GM23248 (cell line): ENCODE measurements around the gene SNTA1. TPM values are rescaled to one million over a fixed set of nuclear protein-coding genes. Genes with fewer than 3 reads are reported as not detected.
"Not testable (repeated sequence)": the region's sequence is repeated elsewhere in the genome, so short reads cannot be mapped to it uniquely, and the experiment has no call there.

ENCODE experiments used
- DNase-seq: peaks from one replicate; pipeline ENCODE4 v3.0.0-alpha.2; 2015
- H2AFZ ChIP-seq: fragments of 200-600 bp; sonication (generic); 2 replicates; pipeline ENCODE4 v1.6.1; 2016; ENCODE audit warnings: antibody characterized with exemption
- H3F3A ChIP-seq: fragments of 200-600 bp; sonication (generic); 2 replicates; pipeline ENCODE4 v1.6.1; 2016; ENCODE audit warnings: mild to moderate bottlenecking, antibody characterized with exemption, mixed run types; ENCODE audit not compliant: insufficient read depth
- H3K27ac ChIP-seq: fragments of 200-600 bp; sonication (generic); 2 replicates; pipeline ENCODE4 v1.5.1; 2016; ENCODE audit warnings: mild to moderate bottlenecking
- H3K27me3 ChIP-seq: fragments of 200-600 bp; sonication (generic); replicated peaks from 2 replicates; pipeline ENCODE4 v1.6.1; 2016; ENCODE audit warnings: mild to moderate bottlenecking; ENCODE audit not compliant: insufficient read depth
- H3K36me3 ChIP-seq: fragments of 200-600 bp; sonication (generic); 2 replicates; pipeline ENCODE4 v1.6.1; 2016; ENCODE audit warnings: low read depth, mild to moderate bottlenecking
- H3K4me1 ChIP-seq: fragments of 200-600 bp; sonication (generic); 2 replicates; pipeline ENCODE4 v1.6.1; 2016; ENCODE audit warnings: mild to moderate bottlenecking; ENCODE audit not compliant: insufficient read depth
- H3K4me2 ChIP-seq: fragments of 200-600 bp; sonication (generic); one replicate; pipeline ENCODE4 v1.6.1; 2016; ENCODE audit warnings: mild to moderate bottlenecking; ENCODE audit not compliant: unreplicated experiment
- H3K4me3 ChIP-seq: fragments of 200-600 bp; sonication (generic); 2 replicates; pipeline ENCODE4 v1.5.1; 2016; ENCODE audit warnings: mild to moderate bottlenecking
- H3K79me2 ChIP-seq: fragments of 200-600 bp; sonication (generic); 2 replicates; pipeline ENCODE4 v1.6.1; 2016; ENCODE audit warnings: mild to moderate bottlenecking; ENCODE audit not compliant: insufficient read depth
- H3K9ac ChIP-seq: fragments of 200-600 bp; sonication (generic); 2 replicates; pipeline ENCODE4 v1.6.1; 2016; ENCODE audit warnings: mild to moderate bottlenecking
- H3K9me2 ChIP-seq: fragments of 200-600 bp; sonication (generic); 2 replicates; pipeline ENCODE4 v1.6.1; 2016; ENCODE audit warnings: mixed run types, mild to moderate bottlenecking, moderate library complexity; ENCODE audit not compliant: insufficient read depth
- H3K9me3 ChIP-seq: fragments of 200-600 bp; sonication (generic); one replicate; pipeline ENCODE4 v1.6.1; 2017; ENCODE audit warnings: low read depth
- H4K20me1 ChIP-seq: fragments of 200-600 bp; sonication (generic); 2 replicates; pipeline ENCODE4 v1.6.0; 2016; ENCODE audit not compliant: insufficient read depth
- EZH2 ChIP-seq: fragments of 200-600 bp; sonication (generic); IDR thresholded peaks from 2 replicates; pipeline ENCODE4 v1.6.1; 2018; ENCODE audit warnings: antibody characterized with exemption, mild to moderate bottlenecking; ENCODE audit not compliant: insufficient read depth, poor library complexity, severe bottlenecking
- EZH2phosphoT487 ChIP-seq: fragments of 200-600 bp; sonication (generic); IDR thresholded peaks from 2 replicates; pipeline ENCODE4 v1.6.1; 2018; ENCODE audit warnings: antibody characterized with exemption, moderate library complexity, mild to moderate bottlenecking, low read depth; ENCODE audit not compliant: insufficient read depth
- WGBS, 2 experiments: methylation state at CpG; one replicate each; pipeline ENCODE4 v1.1.6; 2015 to 2017; ENCODE audit warnings: low lambda C conversion rate in 2 of 2, low coverage in 1 of 2; ENCODE audit errors: missing lambda C conversion rate in 2 of 2; 5-methylcytosine and 5-hydroxymethylcytosine counted together
- in situ Hi-C: fragments of 300-500 bp; cut with MboI; formaldehyde crosslinking; loops from 2 replicates; pipeline ENCODE4 v1.15.0; 2020
- polyA plus RNA-seq: library from polyadenylated mRNA; unstranded; fragments of >200 nt; fragmentation: Nextera tagmentation; extraction: Ambion mirVana; gene quantifications from 2 replicates; pipeline ENCODE4 v1.2.1, GENCODE V29; 2016
- total RNA-seq: library from RNA; depleted of rRNA; stranded (reverse); fragments of >200 nt; shearing (Covaris generic); gene quantifications from 2 replicates; pipeline ENCODE4 v1.2.3, GENCODE V29; 2014

The SNTA1 gene
- total and polyA plus RNA-seq, 2 experiments from 2014 or later = 10.2 to 24.5 TPM

DNA sequence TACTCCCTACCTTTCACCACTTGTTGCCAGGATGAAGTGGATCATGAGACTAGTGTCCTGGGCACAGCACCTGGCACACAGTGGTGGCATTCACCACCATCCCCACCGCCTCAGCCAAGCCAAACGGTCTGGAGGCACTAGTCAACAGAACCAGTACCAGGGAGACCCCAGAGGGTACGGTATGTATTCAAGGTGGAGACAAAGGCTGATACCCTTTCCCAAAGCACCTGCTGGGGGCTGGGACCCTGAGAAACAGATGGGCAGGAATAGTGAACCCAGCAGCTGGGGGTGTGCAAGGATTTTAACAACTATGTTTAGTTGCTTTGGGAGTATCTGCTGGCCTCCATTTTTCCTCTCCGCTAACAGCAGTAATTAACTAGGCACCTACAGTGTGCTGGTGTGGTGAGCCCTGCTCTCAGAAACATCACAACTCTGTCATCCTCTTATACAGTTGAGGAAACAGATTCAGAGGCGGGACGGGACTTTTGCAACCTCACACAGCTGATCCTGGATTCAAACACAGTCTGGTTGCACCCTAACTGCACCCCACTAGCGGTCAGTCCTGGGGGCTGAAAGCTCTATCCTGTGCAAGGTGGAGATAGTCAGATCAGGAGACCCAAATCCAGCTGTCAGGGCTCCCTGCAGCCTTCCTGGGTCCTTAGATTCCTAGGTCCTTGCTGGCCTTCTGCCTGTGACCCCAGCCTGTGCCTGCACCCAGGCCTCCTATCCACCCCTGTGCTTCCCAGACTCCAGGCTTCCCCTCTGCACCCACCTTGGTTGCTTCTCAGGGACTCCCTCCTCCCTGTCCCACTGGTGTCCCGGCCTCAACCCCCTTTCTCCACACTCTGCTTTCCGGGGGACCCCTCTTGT is 1.2 kb downstream of the SNTA1 start:
- 73 to 77% methylated on average over 9 of the region's 9 CpGs for WGBS, 2 experiments

DNA sequence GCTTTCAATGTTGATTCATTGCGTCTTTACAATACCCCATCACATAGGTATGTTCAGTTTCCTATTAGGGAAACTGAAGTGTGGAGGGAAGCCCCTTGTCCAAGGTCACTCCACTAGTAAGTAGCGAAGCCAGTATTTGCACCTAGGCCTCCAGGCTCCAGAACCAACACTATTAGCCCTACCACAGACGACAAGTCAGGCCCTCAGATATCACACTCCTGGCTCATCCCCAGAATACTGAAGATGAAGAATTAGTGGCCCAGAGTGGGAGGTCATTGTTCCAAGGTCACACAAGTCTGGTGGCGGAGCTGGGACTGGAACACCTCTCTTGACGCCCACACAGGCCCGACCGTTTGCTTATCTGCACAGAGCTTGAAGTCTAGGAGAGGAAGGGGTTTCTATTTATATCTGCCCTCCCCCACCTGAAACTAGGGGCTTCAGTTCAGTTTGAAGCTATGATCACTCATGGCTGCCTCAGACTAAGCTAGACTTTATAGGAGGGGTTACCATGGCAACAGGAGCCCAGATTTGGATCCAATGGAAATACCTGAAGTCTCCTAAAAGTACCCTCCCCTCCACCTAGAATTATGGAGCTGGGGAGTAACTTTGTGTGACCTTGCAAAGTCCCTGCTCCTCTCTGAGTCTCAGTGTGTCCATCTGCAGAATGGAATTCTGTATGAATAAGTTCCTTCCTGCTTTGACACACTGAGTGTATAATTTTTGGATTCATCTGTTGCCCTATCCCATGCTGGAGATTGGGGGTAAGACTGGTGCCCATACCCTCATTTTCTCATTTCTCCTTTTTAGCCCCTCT is 2.2 kb downstream of the SNTA1 start:
- Histone ChIP-seq H2AFZ (no peak overlapping the region), H3K36me3 (no peaks in the 10 kb centered on the region), H3K9ac (no peak overlapping the region), H3K4me1 (no peaks in the 10 kb centered on the region), H3K4me2 (no peak overlapping the region), H3K27me3 (no peaks in the 10 kb centered on the region), H3K4me3 (no peak overlapping the region), H3K9me2 (no peaks in the 10 kb centered on the region), H3K9me3 (no peaks in the 10 kb centered on the region), H3K79me2 (no peaks in the 10 kb centered on the region), H4K20me1 (no peaks in the 10 kb centered on the region), H3F3A (no peaks in the 10 kb centered on the region), H3K27ac (no peak overlapping the region)
- TF ChIP-seq EZH2 = no peak
- TF ChIP-seq EZH2phosphoT487 = no peak
- no peak for DNase-seq
- in situ Hi-C loops = no loop called here
- 82 to 90% methylated on average over 7 of the region's 7 CpGs for WGBS, 2 experiments

More for the DNA sequence above, 1.2 kb downstream of the SNTA1 start:
- Histone ChIP-seq H3K4me1 (no peaks in the 10 kb centered on the region), H3K36me3 (no peaks in the 10 kb centered on the region), H3K9me2 (no peaks in the 10 kb centered on the region), H3F3A (no peaks in the 10 kb centered on the region), H2AFZ (peak overlapping the region; percentile 84), H3K4me3 (peak overlapping the region; percentile 81), H3K79me2 (no peaks in the 10 kb centered on the region), H3K4me2 (peak overlapping the region; percentile 83), H4K20me1 (no peaks in the 10 kb centered on the region), H3K9ac (peak overlapping the region; percentile 77), H3K27ac (no peak overlapping the region), H3K27me3 (no peaks in the 10 kb centered on the region), H3K9me3 (no peaks in the 10 kb centered on the region)
- TF ChIP-seq EZH2 = no peak
- no peak for TF ChIP-seq EZH2phosphoT487
- no peak for DNase-seq
- in situ Hi-C loops = no loop called here

GRCh38 chr20:33440562-33440961 is 3.0 kb downstream of the SNTA1 start:
- in situ Hi-C loops, H3K4me1 ChIP-seq, H3K4me2 ChIP-seq, DNase-seq, H4K20me1 ChIP-seq, H3K27ac ChIP-seq, H3K9me3 ChIP-seq, H2AFZ ChIP-seq, H3K27me3 ChIP-seq, H3K4me3 ChIP-seq, H3K36me3 ChIP-seq, H3F3A ChIP-seq, H3K9ac ChIP-seq, H3K79me2 ChIP-seq, H3K9me2 ChIP-seq: not testable (repeated sequence)
- 77 to 84% methylated on average over 7 of the region's 7 CpGs for WGBS, 2 experiments

- Histone ChIP-seq H3F3A (no peaks in the 10 kb centered on the region), H3K9me3 (no peaks in the 10 kb centered on the region), H2AFZ (no peak overlapping the region), H3K36me3 (no peaks in the 10 kb centered on the region), H3K79me2 (no peaks in the 10 kb centered on the region), H3K4me3 (no peak overlapping the region), H3K4me2 (no peak overlapping the region), H3K4me1 (peaks cover 2% of the 10 kb centered on the region; the same call in 1 of the 2 replicates), H3K9ac (no peak overlapping the region), H3K9me2 (no peaks in the 10 kb centered on the region), H4K20me1 (no peaks in the 10 kb centered on the region), H3K27me3 (no peaks in the 10 kb centered on the region), H3K27ac (no peak overlapping the region)
- in situ Hi-C loops = no loop called here
- TF ChIP-seq EZH2phosphoT487 = no peak
- TF ChIP-seq EZH2 = no peak
- DNase-seq = no peak
- WGBS, 2 experiments = 98% methylated on average over 2 of the region's 2 CpGs
Measured at GRCh38 chr20:33438481-33438880, 5.1 kb downstream of the SNTA1 start.
